GM19438 (cell line): Measurements from ENCODE around the gene CYBB.
A peak's percentile ranks its signal among the peaks of the same experiment; 100 is the strongest.
"Not testable (repeated sequence)": the region's sequence is repeated elsewhere in the genome, so short reads cannot be mapped to it uniquely, and the experiment has no call there.

Experiments used
- ATAC-seq: cut with Tn5 transposase; IDR thresholded peaks from one replicate; pipeline ENCODE4 v1.9.1; 2021; ENCODE audit warnings: low read depth; ENCODE audit not compliant: unreplicated experiment

CYBB gene

DNA sequence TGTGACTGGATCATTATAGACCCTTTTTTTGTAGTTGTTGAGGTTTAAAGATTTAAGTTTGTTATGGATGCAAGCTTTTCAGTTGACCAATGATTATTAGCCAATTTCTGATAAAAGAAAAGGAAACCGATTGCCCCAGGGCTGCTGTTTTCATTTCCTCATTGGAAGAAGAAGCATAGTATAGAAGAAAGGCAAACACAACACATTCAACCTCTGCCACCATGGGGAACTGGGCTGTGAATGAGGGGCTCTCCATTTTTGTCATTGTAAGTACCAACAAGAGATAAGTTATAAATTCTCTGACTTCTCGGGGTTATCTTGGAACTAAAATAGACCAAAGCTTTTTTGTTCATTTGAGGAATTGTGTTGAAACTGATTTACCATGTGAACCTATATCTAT lies at the start of gene CYBB:
CYBB (plus strand) TSS at position 203 of the 400 bp plus-strand sequence; CDS start at position 222, 19 bp downstream.
- ATAC-seq, result no peak

DNA sequence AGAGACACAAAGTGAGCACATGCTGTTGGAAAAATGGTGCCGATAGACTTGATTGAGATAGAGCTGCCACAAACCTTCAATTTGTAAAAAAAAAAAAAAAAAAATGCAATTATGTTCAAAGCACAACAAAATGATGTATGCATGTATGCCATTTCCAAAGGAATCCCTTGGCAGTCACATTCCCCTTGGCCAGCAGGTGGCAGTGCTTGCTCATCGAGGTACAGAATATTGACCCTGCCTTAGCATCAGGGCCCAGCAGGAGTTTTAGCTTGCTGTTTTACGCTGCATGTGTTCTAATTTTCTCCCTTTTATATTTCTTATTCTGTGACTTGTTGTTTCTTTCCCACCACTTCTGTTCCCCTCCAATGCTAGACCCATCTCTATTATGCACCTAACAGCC lies 34.5 kb upstream of the CYBB start:
- ATAC-seq, result peak; percentile 57

DNA sequence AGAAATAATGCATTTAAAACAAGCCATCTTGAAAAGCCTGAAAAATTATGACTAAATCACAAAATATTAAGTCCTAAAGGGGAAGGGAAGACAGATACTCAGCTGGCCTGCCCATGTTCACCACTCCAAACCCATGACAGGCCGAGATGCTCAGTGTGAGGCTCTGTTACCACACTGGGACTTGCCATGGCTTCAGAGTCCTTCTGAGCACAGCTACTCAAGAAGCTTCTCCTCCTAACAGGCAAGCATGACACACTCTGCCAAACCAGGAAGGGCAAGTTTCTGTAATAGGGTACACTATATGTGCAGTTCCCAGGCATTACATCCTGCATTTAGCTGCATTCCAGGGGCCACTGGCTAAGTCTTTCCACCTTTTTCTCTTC lies 34.0 kb upstream of the CYBB start:
- peak; percentile 41 for ATAC-seq

DNA sequence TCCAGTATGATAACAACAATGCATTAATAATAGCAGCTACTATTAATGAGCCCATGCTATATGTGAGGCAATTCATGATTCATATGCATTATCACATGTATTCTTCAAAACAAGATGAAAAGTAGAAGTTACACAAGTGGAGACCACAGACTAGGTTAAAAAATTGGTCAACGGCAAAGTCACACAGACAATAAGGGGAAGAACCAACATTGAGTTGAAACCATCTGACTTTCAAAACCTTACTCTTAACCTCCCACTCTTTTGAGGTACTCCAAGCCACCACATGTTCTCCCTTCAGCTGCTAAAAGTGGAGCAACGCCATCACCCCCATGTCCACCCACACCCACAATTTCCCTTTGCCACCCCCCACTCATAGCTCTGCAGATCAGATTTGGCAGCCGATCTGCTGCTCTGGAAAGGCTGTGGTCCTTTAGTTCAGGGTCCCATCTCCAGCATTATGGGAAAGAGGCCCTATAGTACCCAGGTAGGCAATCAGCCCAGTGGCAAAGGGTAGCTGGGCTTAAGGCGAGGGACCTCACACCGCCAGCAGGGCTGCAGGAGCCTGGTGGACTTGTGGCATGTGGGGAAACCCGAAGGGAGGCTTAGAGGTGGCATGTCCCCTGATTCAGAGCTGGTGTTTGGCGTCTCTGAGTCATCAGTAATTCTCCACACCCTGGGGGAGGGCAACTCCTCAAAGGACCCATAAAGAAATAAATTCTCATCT lies 33.5 kb upstream of the CYBB start:
- ATAC-seq, result peak; percentile 91

DNA sequence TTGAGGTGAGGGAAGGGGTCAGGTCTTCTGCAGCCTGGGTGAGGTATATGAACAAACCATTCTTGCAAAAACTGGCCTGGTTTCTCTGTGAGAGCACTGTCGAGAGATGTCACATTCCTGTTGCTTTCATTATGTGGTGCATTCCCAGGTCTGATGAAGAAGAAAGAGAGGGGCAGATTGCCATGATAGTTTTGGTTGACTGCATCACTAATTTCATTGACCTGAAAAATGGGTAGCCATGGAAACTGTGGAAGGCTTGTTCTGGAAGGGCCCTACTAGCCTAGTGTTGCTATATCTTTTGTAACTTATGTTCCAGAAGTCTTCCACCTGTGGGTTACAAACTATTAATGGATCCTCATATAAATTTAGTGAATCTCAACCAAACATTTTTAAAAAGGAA lies 32.9 kb upstream of the CYBB start:
- ATAC-seq, result no peak

DNA sequence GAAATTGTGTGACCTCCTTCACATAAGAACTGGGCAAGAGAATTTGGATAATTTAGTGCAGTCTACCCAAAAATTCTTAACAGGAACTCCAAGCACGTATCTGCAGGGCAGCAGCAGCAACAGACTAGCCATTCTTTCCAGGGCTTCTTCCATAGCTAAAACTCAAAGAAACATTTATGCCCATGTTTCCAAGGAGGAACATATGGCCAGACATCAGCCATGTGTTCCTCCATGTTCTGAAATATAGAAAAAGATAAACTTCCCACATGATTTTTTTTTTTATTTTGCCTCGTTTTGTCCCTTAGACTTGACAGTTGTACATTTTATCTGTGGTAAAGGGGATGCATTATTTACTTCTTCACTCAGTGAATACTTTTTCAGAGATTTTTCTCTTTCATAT lies 27.6 kb upstream of the CYBB start:
- ATAC-seq, result no peak

DNA sequence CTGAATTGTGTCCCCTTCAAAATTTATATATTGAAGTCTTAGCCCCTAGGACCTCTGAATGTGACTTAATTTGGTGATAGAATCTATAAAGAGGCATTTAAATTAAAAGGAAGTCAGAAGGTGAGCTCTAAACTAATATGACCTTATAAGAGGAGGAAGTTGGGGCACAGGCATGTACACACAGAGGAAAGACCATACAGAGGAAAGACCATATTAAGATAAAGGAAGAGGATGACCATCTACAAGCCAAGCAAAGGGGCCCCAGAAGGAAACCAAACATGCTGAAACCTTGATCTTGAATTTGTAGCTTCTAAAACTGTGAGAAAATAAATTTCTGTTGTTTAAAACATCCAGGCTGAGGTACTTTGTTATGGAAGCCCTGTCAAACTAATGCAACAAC lies 26.9 kb upstream of the CYBB start:
- ATAC-seq, result no peak

DNA sequence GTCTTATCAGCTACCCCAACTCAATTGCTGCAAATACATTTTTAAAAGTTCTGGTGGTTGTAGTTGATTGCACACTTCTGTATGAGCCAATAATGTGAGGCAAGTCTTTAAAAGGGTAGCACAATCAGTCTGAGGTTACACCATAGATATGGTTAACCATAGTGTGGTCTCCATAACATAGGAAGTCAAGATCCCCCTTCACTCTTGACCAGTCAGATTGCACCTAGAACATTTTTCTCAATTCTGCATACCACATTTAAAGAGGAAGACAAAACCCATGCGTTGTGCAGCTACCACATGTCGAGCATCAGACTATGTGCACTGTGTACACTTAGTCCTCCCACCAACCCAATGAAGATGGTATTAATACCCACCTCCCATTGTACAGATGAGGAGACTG lies 26.5 kb upstream of the CYBB start:
- ATAC-seq, result no peak

DNA sequence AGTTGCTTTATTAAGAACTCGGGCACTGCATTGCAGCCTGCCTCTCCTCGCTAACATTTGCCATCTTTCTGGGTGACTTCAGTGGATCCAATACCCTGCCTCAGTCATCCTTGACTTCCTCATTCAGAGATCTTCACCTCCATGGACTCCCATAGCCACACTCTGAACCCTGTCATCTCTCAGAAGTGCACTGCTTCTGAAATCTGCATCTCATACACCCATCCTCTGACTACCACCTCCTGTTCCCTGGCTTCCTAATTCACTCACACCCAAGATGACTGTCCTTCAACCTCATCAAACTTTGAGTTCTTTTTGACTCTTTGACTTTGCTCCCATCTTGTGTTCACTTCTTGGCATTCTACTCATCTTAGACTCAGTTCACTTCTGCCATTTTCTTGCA lies 25.3 kb upstream of the CYBB start:
- ATAC-seq, result peak; percentile 6

DNA sequence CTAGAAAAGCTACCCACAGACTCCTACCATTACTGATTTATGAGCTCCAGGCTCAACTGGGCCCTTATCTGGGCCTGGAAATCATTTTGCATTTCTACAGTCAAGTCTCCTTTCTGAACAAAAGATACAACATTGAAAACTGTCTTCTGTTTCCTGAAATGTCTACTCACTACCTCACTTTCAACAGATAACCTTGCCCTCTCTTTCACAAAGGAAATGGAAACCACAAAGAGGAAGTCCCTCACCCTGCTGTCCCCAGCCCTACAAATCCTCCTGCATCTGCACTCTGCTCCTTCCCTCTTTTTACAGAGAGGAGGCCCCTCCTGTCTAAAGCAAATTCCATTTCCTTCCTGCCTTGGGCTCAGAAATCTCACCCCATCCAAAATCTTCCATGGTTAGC lies 24.8 kb upstream of the CYBB start:
- ATAC-seq, result peak; percentile 94

DNA sequence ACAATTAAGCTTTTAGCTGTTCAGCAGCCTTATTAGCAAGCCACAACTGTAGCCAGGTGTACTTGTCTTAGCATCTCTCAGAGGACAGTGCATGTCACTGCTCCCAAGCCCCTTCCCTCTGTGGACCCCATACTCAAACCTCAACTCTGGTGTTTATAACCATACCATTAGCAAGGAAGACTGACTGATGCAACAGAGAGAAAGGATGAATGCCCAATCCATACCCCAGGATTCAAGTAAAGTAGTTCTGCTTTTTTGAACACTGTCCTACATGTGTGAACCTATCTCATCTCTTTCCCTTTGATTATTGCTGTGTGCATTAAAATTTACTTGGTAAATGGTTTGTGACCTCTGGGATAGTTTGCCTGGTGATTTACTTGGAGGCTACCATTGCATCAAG lies 22.8 kb upstream of the CYBB start:
- ATAC-seq, result no peak

DNA sequence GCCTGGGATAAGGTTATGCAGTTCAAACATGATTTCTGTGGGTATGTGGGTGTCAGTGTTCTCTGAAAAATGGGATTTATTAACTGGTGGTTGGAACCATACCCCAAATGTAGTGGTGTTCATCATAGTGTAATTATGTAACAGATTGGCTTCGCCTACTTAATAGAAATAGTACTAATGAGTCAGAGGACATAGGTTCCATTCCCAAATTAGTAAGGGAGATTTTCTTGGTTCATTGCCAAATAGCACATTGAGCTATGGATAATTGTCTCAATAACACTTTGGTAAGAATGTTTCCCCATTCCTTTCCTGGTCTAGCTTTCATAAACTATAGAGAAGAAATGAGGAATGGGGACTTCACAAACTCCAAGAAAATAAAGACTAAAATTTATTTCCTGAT lies 20.5 kb upstream of the CYBB start:
- ATAC-seq, result no peak

DNA sequence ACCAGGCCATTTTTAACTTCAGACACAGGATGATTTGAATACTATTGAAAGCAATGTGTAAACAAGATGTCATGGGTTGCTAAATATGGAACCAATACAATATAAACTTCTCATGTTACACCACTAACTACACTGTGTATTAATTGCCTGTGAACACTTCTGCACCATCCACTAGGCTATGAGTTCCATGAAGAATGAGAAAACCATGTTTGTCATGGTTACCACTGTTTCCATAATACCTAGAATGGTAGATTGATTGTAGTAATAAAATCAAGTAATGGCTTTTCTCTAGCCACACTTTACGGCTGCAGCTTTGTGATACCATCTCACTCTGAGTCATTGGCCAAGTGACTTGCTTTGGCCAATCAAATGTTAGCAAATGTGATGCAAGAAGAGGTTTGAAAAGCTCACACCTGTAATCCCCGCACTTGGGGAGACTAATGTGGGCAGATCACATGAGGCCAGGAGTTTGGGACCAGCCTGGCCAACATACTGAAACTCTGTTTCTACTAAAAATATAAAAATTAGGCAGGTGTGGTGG lies 19.9 kb upstream of the CYBB start:
- ATAC-seq, result no peak

DNA sequence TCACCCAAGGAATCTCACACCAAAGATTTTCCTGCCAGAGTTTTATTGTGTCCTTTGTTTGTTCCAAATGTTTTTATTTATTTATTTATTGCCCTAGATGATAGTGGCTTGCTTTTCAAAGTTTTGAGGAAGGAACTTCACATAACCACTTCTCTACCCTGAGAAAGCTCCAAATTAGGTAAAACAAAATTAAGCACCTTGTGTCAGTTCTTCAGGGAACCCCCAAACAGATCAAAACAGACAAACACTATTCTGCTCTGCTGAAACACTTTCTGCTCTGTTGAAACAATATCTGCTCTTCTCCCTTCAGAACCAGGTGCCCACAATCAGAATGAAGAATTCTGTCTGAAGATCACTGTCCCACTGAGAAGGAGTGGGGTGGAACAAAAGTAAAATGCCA lies 16.5 kb upstream of the CYBB start:
- ATAC-seq, result no peak

DNA sequence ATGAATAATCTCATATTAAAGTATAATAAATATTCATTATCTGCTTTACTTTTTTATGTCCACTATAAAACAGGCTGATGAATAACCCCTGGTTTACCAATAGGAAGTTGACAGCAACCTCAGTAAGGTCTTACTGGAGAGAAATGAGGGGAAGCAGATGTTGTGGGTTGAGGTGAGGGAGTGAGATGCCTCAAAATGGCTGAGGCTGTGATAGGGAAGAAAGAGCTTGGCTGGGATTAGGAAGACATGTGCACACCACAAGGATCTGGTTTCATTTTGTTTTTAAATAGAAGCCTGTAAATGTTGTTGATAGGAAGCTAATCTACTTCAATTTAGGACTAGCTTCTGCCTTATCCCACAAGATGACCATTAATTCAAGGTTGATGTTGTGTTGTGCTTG lies 14.4 kb upstream of the CYBB start:
- ATAC-seq, result no peak

DNA sequence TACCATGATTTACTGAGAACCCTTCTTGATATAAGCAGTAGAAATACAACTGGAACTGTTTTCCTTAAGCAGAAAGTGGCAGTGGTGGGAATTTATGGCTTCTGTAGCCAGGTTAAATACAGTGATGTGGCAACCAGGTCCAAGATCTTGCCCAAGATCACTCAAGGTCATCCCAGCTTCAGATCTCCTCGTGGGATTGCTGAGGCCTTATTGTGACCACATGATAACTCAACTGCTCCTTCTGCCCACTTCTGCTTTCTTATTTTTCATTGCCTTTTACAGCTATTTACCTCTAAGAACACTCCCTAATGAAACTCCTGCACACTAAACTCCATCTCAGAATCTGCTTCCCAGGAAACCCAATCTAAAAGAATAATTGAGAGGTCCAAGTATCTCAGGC lies 12.4 kb upstream of the CYBB start:
- ATAC-seq, result no peak

DNA sequence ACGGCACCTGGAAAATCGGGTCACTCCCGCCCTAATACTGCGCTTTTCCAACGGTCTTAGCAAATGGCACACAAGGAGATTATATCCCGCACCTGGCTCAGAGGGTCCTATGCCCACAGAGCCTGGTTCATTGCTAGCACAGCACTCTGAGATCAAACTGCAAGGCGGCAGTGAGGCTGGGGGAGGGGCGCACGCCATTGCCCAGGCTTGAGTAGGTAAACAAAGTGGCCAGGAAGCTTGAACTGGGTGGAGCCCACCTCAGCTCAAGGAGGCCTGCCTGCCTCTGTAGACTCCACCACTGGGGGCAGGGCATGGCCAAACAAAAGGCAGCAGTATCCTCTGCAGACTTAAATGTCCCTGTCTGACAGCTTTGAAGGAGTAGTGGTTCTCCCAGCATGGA lies 11.0 kb upstream of the CYBB start:
- not testable (repeated sequence) for ATAC-seq

DNA sequence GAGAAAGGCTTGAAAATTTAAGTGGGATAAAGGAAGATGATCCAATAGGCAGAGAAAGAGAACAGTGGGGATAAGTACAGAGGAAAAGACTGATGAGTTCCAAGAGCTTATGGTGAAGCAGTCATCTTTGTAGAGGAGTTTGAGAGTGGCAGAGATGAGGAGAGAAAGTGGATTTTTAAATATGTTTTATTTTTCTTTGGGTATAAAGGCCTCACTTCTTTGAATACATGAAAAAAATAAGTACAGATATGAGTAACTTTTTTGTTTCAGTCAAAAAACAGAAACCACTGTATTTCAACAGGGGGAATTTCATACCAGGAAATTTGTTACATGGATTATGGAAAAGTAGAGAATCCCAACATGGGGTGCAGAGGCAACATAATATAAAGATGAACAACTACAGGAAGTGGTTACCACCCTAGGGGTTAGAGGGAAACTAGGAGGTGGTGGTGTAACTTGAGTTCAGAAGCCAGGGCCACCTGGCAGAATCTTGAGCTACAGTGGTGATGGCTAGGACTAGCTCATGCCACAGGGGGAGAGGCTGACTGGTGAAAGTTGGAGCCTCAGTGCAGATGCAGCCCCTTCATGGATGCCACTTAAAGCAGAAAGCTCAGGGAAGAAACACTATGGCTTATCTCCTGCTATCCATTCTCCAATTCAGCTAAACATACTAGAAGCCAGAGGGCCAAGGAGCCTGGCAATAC lies 3.4 kb upstream of the CYBB start:
- ATAC-seq, result peak; percentile 82

DNA sequence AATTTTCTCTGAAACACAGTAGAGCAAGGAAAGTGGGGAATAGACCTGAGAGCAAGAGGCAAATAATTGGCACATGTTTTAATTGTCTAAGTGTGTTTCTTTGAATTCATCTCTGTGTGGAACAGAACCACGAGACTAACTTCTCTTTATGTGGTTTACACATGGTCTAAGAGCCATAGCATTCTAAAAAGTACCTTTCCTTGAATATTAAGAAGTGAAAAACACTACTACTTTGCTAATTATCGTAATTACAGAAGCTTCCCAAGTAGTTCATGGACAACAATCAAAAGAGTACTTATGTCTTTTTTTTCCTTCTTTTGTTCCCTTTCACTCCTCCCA lies 2.9 kb upstream of the CYBB start:
- peak; percentile 14 for ATAC-seq

DNA sequence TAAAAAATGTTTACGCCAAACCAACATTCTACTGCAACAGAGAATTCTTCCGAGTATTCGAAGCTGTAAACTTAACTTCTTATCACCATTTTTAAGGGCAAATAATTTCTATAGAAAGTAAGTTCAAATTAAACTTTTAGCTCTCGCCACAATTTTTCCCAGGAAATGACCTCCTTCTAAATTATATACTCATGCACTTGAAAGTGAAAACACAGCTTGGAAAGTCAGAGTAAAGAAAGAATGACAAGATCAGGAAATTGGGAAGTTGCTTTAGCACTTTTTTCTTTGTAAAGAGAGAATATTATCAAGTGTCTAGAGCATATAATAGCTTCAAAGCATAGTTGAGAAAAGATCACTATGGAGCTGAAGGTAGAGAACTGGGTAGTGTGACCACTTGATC lies 1.2 kb downstream of the CYBB start:
- no peak for ATAC-seq

DNA sequence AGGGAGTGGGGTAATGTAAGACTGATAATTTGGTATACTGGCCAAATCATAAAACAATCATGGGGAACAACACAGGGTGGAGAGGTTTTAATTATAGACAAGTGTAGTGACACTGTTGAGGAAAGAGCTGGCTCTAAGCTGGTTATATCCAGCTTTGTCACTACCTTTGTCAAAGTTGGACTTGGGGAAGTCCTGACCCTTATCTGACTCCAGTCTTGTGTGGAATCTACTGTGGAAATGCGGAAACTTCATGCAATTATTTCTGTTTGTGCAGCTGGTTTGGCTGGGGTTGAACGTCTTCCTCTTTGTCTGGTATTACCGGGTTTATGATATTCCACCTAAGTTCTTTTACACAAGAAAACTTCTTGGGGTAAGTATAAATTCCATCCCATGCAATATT lies 2.0 kb downstream of the CYBB start:
- ATAC-seq, result no peak

DNA sequence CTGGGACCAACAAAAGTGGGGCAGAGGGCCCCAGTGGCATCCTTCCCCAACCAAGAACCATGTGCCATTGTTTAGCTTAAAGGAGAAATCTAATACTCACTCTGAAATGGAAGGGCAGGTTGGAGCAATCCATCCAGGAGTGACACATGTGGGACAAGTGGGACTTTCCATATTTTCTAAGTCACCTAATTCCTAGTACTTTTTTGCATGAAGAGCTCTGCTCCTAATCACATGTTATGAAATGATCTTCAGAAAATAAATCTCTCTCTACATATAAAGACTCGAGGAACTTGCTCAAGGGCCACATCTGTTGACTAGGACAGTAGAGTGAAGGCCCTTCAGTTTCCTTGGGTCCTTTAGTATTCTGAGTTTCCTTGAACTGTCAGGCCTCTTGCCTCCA lies 2.5 kb downstream of the CYBB start:
- ATAC-seq, result no peak
